OCI-LY3 (cell line): ENCODE measurements around the gene ZNF385C.
A peak's percentile ranks its signal among the peaks of the same experiment; 100 is the strongest.

Experiments
- H2AFZ ChIP-seq: fragments of 200-600, 300-600 bp; shearing (Covaris generic); 2 replicates; pipeline ENCODE4 v1.6.0; 2014; ENCODE audit warnings: antibody characterized with exemption, low read depth, low read length
- H3K27ac ChIP-seq: fragments of 200-600, 300-600 bp; sonication (generic); 2 replicates; pipeline ENCODE4 v1.5.1; 2014; ENCODE audit warnings: mild to moderate bottlenecking, low read length, moderate library complexity, mixed read lengths
- H3K27me3 ChIP-seq: fragments of 200-600, 300-600 bp; sonication (generic); 2 replicates; pipeline ENCODE4 v1.6.1; 2014; ENCODE audit warnings: low read depth, low read length, mixed read lengths
- H3K36me3 ChIP-seq: fragments of 200-600, 300-600 bp; sonication (generic); replicated peaks from 2 replicates; pipeline ENCODE3; 2014; ENCODE audit warnings: low read depth, low read length, mixed read lengths
- H3K4me1 ChIP-seq: fragments of 300-600, 200-600 bp; sonication (generic); 2 replicates; pipeline ENCODE4 v1.6.1; 2014; ENCODE audit warnings: low read length, mixed read lengths
- H3K4me2 ChIP-seq: fragments of 200-600, 300-600 bp; sonication (generic); 2 replicates; pipeline ENCODE4 v1.6.1; 2014; ENCODE audit warnings: low read length, mixed read lengths
- H3K4me3 ChIP-seq: fragments of 300-600, 200-600 bp; sonication (generic); 2 replicates; pipeline ENCODE4 v1.5.1; 2014; ENCODE audit warnings: antibody characterized with exemption, mild to moderate bottlenecking, low read length, moderate library complexity
- H3K79me2 ChIP-seq: fragments of 300-600, 200-600 bp; shearing (Covaris generic); 2 replicates; pipeline ENCODE4 v1.6.1; 2014; ENCODE audit warnings: mild to moderate bottlenecking, low read length, mixed read lengths
- H3K9ac ChIP-seq: fragments of 300-600, 200-600 bp; shearing (Covaris generic); 2 replicates; pipeline ENCODE4 v1.6.0; 2014; ENCODE audit warnings: mild to moderate bottlenecking, low read length, moderate library complexity
- H3K9me3 ChIP-seq: fragments of 200-600, 300-600 bp; shearing (Covaris generic); 2 replicates; pipeline ENCODE4 v1.6.1; 2014; ENCODE audit warnings: low read length, mixed read lengths; ENCODE audit not compliant: insufficient read depth
- H4K20me1 ChIP-seq: fragments of 200-600, 300-600 bp; sonication (generic); 2 replicates; pipeline ENCODE4 v1.6.1; 2016; ENCODE audit warnings: low read length, mixed read lengths; ENCODE audit not compliant: insufficient read depth
- EZH2phosphoT487 ChIP-seq: fragments of 200-600 bp; shearing (Covaris generic); IDR thresholded peaks from 2 replicates; pipeline ENCODE4 v1.6.1; 2018; ENCODE audit warnings: antibody characterized with exemption, mixed run types, low read depth
- TF ChIP-seq, protein P1 (sequence below): fragments of 200-600, 300-600 bp; sonication (generic); IDR thresholded peaks from 2 replicates; pipeline ENCODE4 v1.5.1; 2014; ENCODE audit warnings: antibody characterized with exemption, low read length, low read depth

The ZNF385C gene

DNA sequence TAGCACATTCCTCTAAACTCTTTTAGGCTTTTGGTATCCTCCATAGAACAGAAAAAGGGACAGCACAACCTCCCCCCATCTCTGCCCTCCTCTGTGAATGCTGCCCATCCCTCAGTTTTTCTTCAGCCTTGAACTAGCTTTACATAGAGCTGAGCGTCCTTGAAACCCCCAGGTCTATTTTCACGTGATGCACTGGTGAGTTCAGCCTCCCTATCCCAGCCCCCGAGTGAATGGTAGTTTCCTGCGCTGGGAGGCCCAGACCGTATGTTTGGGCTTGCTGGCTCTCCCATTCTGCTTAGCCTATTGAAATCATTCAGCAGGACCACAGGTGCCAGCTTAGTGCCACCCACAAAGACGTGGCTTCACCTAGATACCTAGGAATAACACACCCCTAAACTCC is 22.5 kb downstream of the ZNF385C start:
- H3K36me3 ChIP-seq = peaks cover 45% of the 10 kb centered on the region
- TF ChIP-seq, protein P1, sequence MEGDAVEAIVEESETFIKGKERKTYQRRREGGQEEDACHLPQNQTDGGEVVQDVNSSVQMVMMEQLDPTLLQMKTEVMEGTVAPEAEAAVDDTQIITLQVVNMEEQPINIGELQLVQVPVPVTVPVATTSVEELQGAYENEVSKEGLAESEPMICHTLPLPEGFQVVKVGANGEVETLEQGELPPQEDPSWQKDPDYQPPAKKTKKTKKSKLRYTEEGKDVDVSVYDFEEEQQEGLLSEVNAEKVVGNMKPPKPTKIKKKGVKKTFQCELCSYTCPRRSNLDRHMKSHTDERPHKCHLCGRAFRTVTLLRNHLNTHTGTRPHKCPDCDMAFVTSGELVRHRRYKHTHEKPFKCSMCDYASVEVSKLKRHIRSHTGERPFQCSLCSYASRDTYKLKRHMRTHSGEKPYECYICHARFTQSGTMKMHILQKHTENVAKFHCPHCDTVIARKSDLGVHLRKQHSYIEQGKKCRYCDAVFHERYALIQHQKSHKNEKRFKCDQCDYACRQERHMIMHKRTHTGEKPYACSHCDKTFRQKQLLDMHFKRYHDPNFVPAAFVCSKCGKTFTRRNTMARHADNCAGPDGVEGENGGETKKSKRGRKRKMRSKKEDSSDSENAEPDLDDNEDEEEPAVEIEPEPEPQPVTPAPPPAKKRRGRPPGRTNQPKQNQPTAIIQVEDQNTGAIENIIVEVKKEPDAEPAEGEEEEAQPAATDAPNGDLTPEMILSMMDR = no peak
- no peak for TF ChIP-seq EZH2phosphoT487
- H3K27me3 ChIP-seq = no peaks in the 10 kb centered on the region
- H2AFZ ChIP-seq = no peak overlapping the region
- no peak overlapping the region for H3K4me3 ChIP-seq
- no peak overlapping the region for H3K9ac ChIP-seq
- no peaks in the 10 kb centered on the region for H3K9me3 ChIP-seq
- H3K4me1 ChIP-seq = peaks cover 17% of the 10 kb centered on the region
- H3K27ac ChIP-seq = no peak overlapping the region
- H3K4me2 ChIP-seq = no peak overlapping the region
- H3K79me2 ChIP-seq = peaks cover 94% of the 10 kb centered on the region
- H4K20me1 ChIP-seq = peaks cover 91% of the 10 kb centered on the region

DNA sequence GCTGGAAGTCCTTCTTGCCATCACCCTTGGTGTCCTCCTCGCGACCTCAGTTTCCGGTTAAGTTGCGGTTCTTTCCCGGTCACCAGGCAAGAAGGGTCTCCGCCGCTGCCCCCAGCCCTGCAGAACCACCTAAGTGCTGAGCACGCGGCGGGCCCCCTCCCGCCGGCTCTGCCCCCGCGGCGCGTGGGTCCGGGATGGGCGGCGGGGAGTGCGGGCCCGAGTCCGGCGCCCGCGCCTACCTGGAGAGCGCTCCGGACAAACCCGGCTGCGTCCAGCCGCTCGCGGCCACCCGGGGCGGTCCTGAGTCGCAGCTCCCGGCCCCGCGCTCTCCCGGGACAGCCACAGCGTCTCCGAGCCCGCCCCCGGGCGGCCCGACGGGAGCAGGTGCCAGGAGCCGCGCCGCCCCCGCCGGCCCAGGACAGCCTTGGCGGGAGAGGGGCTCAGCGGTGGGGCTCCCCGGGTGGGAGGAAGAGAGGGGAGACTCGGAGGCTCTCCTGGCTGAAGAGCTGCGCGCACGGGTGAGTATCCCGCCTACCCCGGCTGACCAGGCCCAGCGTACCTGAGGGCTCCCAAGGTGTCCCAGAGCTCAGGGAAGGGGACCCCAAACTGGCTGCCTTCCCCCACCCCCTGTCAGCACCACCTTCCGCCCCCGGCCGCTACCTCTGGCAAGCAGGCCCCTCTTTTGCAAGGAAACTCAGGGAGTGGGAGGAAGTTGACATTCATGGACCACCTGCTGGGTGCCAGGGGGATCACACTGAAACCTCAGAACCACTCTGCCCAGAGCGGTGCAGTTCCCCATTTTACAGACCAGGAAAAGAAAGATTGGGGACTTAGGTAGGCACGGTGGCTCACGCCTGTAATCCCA is 25.7 kb downstream of the ZNF385C start:
- H3K27me3 ChIP-seq = no peaks in the 10 kb centered on the region
- H3K79me2 ChIP-seq = peaks cover 92% of the 10 kb centered on the region
- no peak for TF ChIP-seq EZH2phosphoT487
- TF ChIP-seq, protein P1 = no peak
- no peaks in the 10 kb centered on the region for H3K9me3 ChIP-seq
- 0 out of 2 replicates have a peak overlapping the region, but pooled peaks have one; percentile 1 for H3K4me2 ChIP-seq
- peaks cover 17% of the 10 kb centered on the region for H3K4me1 ChIP-seq
- no peak overlapping the region for H2AFZ ChIP-seq
- H3K9ac ChIP-seq = no peak overlapping the region
- H3K4me3 ChIP-seq = no peak overlapping the region
- no peak overlapping the region for H3K27ac ChIP-seq
- peaks cover 90% of the 10 kb centered on the region for H4K20me1 ChIP-seq
- H3K36me3 ChIP-seq = peaks cover 24% of the 10 kb centered on the region

DNA sequence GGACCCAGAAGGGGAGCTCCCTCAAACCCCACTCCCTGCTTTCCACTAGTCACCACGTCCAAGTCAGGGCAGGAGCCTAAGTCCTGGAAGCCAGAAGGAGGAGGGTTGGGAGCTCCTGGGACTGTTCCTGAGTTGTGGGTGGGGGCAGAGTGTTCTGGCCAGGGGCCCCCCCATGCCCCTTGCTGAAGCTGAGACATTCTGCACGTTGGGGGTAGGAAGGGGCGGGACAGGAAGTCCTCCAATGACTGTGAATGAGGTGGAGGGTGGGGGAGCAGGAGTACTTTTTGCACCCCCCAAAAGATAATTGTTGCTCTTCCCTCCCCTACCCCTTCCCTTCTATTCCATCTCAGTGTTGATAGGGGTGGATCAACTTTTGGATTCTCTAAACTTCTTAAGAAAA is 26.5 kb downstream of the ZNF385C start:
- H2AFZ ChIP-seq = no peak overlapping the region
- no peaks in the 10 kb centered on the region for H3K9me3 ChIP-seq
- H4K20me1 ChIP-seq = peaks cover 90% of the 10 kb centered on the region
- H3K4me3 ChIP-seq = no peak overlapping the region
- peaks cover 23% of the 10 kb centered on the region for H3K36me3 ChIP-seq
- H3K9ac ChIP-seq = no peak overlapping the region
- no peaks in the 10 kb centered on the region for H3K27me3 ChIP-seq
- H3K79me2 ChIP-seq = peaks cover 92% of the 10 kb centered on the region
- TF ChIP-seq EZH2phosphoT487 = no peak
- TF ChIP-seq, protein P1 = no peak
- peaks cover 17% of the 10 kb centered on the region for H3K4me1 ChIP-seq
- H3K4me2 ChIP-seq = no peak overlapping the region
- no peak overlapping the region for H3K27ac ChIP-seq

DNA sequence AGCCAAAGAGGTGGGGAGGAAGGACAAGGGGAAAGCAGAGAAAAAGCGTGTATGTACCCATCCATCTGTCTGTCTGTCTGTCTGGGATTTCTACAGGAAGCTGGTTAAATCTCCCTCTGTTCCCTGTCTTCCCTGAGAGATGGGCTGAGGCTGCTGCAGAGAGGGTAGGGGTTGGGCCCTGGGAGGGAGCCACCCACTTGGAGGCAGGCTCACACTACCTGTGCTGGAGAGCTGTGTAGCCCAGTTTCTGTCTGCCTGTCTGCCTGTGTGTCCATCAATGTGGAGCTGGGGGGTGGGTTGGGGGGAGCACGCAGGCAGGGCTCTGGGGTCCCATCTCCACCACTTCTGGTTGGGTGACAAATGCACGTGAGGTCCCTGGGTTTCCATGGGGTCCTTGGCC is 29.3 kb downstream of the ZNF385C start:
- Histone ChIP-seq H2AFZ (no peak overlapping the region), H3K4me2 (no peak overlapping the region), H3K79me2 (peaks cover 96% of the 10 kb centered on the region), H3K9ac (no peak overlapping the region), H3K27ac (no peak overlapping the region), H3K4me1 (peaks cover 34% of the 10 kb centered on the region), H3K27me3 (no peaks in the 10 kb centered on the region), H3K36me3 (peaks cover 22% of the 10 kb centered on the region), H3K4me3 (no peak overlapping the region), H4K20me1 (peaks cover 91% of the 10 kb centered on the region), H3K9me3 (no peaks in the 10 kb centered on the region)
- TF ChIP-seq, protein P1 = no peak
- no peak for TF ChIP-seq EZH2phosphoT487
